NCI-H226 (cell line): Measurements from ENCODE around the gene ARHGDIB.

Experiments used
- DNase-seq: peaks from one replicate; pipeline ENCODE4 v3.0.0-alpha.2; 2015

ARHGDIB gene

DNA sequence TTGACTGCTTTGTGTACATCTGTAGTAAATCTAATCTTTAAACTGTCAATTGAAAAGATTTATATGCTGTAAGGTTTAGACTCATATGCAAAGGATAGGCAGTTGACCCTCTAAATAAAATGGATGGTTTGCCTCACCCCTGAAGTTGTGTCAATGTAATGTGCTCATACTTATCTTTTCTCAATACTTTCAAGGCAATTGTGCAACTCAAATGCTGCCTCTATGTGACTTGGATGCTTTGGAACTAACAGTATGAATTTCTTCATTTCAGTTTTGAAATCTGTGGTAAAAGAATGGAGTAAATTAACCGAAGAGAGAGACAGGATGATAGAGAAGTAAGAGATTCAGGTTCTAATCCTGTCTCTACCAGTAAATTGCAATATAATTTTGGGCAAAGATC lies 21.2 kb upstream of the ARHGDIB start:
- no peak for DNase-seq

DNA sequence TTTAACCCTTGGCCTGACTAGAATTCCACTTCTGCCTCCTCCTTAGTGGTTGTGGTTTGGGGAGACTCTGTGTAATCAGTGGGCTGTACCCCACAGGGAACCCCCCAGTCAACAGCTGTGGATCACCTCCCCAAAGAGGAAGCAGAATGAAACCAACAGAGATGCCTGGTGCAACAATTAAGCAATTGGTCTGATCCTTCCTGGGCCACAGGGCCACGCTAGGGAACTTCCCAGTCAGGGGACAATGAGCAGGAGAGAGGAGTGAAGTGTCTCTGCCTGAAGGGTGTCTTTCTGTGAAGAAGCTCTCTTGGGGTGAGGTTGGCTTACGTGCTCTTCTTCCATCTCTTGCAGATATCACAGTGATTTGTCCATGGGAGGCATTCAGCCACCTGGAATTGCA lies 19.6 kb upstream of the ARHGDIB start:
- no peak for DNase-seq

DNA sequence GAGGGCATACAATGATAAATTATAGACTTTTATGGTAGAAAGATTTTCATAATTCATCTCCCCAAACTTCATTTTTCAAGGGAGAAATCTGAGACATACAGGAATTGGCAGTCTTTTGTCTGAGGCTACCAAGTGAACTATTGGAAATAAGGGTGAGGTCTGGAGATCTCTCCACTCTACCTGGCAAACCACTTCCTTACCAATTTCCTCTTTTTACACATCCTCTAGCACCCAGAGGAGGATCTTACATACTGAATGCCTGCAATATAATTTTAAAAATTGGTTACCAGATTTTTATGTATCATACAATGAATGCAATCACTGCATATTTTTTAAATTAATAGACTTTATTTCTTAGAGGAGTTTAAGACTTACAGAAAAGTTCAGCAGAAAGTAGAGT lies 18.1 kb upstream of the ARHGDIB start:
- DNase-seq = no peak

DNA sequence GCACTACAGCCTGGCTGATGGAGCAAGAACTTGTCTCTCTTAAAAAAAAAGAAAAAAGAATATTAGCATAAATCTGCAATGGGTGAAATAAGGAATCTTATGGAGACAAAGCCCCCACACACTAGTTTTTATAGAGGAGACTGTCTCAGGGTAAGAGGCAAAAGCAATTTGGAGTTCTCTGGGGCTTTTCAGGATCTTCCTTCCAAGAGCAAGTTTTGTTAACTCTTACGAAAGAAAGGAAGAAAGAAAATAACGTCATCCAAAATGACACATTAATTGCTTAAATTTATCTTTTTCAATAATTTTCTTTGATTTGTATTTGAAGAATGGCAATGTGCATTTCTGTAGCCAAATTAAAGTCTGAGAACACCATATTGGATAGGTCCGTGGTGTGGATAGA lies 15.3 kb upstream of the ARHGDIB start:
- no peak for DNase-seq

DNA sequence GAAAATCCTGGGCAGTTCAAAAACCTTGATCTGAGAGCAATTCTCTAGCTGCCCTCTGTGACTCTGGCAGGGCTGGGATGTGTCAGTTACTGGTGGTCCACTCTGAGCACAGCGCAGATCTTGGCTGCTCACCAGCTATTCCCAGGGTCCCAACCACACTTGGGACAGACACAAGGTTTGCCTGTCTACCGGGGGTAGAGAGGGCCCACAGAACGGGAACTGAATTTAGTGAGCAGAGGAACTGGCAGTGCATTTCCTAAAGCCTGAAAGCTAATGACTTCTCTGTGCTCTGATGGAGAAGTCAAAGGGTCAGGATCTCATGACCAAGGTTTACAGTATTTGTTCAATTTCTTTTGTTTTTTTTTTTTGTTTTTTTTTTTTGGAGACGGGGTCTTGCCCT lies 14.1 kb upstream of the ARHGDIB start:
- no peak for DNase-seq

DNA sequence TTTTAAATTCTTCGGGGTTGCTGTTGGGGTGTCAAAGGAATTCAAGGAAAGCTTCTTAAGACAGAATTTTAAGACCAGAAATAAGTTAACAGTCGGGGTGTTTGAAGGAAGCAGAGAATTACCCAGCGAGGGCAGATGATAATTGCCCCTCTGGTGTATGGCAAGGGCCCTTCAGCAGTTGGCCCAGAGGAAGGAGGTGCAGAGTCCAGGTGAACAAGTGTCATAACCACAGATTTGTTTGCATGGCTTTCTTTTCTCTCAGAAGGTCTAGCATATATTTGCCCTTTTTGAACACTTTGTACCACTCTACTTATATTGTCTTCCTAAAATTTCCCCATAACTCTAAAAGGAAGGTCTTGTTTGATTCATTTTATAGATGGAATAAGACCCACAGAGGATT lies 13.2 kb upstream of the ARHGDIB start:
- no peak for DNase-seq

DNA sequence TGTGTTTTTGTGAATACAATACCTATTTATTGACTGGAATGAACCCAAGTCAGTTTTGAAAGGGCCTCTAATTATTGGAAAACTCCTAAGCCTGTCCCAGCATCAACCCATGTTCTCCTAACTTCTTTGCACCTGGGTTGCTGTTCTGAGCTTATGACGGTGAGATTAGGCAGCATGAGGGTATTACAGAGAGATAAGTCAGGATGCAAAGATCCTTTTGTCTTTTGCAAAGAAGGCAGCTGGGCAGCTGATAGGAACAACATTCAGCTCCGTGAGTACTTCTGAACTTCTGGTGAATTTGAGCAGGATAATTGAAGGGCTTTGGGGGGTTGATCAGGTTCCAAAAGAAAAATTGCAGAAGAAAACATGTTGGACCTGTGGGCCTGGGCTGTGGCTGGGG lies 11.4 kb upstream of the ARHGDIB start, which contains the start of gene PDE6H:
PDE6H (plus strand) TSS at position 227 of the 400 bp plus-strand sequence. CDS start 4,971 bp downstream, outside the sequence.
- DNase-seq = no peak

DNA sequence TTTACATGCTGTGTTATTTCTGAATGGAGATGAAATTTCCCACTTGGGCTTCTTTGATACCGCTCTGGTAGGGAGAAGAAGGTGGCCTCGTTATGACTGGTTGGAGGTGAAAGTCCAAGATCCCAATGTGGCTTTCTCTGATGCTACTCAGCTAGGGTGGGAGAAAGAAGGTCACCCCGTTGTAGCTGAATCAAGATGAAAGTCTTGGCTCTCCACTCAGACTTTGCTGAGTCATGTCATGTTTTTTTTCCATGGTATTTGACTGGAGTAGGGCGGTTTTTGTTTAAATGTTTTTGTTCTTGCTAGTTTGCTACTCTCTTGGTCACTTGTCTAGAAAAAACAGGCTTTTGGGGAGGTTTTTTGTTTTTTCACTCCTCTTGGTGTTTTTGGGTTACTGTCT lies 9.1 kb upstream of the ARHGDIB start:
- no peak for DNase-seq

DNA sequence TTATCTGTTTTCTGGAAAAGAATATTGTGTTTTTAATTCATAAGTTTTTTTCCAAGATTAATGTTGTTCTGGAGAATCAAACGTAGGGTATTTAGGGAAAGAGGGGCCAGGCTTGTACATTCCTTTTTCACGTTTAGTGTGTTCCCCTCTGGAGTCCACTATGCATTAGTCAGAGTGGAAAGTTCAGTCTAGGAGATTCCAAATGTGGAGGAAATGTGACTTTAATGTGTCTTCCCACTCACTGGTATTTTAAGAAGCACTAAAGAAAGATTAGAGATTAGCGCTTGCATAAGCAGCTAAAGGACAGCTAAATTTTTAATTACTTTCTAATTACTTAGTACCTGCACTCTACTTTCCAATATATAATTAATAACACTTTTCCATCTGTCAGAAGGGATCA lies 7.1 kb upstream of the ARHGDIB start:
- no peak for DNase-seq

DNA sequence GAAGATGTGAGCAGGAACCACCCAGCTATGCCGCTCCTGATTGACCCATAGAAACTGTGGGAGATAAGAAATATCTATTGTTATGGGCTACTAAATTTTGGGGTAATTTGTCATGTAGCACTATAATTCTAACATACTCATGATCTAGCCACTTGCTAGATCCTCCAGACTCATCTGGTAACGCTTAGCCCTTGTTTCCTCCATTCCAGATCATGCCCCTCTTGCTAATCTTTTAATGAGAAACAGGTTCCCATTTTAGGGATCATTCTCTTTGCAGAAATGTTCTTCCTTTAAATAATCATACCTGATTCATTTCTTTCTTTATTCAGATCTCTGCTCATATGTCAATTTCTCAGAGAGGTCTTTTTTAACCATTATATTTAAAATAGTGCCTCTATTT lies 3.8 kb upstream of the ARHGDIB start:
- no peak for DNase-seq

DNA sequence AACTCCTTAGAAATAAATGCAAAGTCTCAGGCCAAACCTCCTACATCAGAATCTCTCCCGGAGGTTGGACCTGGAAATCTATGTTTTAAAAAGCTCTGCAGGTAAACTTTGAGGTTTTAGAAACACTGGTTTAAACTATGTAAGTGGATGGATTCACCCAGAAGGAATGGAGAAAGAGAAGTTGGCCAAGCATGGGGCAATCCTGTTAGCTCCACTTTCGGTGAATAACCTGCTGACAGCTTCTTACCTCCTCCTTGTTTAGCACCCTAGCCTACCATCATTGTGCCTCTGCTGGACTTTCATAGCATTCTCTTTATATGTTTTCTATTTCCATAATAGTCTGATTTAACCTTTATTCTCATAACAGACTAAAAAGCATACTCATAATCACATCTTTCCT lies 3.0 kb upstream of the ARHGDIB start:
- DNase-seq = no peak

DNA sequence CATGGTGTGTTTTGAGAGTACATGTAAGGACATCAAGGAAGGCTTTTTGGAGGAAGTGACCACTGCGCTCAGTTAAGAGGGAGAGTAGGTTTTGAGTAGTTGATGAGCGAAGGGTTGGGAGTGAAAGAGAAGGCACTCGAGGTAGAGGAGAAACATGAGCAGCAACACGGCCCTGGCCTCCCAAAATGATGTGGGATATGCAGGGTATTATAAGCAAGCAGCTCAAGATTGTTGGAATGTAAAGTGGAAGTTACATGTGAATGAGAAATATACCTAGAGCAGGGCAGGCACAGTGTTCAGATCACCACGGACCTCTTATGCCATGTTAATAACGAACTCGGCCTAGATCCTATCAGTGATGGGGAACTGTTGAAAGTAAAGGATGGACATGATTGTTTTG lies 2.1 kb upstream of the ARHGDIB start:
- DNase-seq = no peak

DNA sequence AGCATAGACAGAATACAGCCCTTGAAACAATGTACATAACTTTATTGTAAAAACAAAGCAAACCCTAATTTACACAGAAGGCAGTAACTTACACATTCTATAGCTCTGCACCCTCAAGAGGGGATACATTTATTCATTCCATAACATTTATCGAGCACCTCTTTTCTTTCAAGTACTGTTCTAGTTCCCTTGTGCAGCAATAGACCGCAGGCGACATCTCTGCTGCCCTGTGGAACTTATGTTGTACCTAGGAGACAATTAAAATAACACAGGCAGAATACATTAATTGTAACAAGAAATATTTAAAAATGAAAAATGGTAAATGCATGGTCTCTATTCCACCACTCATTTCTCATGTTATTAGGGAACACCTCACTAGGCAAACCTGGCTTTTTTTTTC lies 1.4 kb upstream of the ARHGDIB start:
- DNase-seq = no peak

DNA sequence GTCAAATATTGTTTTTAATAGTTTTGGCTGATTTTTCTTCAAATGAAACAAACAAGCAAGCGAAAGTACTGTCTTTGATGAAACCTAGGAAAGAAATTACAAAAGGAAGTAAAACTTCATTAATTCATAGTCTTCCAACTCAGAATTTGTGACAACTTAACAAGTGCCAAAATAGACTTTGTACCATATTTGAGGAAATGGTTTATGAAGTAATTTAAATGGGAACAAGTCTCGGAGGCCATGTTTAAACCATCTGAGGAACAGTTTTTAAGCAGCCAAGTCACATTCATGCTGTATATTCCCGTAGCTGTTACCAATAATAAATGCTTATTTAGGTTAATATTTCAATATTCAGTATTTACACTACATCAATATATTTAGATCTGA lies 745 bp upstream of the ARHGDIB start:
- no peak for DNase-seq

DNA sequence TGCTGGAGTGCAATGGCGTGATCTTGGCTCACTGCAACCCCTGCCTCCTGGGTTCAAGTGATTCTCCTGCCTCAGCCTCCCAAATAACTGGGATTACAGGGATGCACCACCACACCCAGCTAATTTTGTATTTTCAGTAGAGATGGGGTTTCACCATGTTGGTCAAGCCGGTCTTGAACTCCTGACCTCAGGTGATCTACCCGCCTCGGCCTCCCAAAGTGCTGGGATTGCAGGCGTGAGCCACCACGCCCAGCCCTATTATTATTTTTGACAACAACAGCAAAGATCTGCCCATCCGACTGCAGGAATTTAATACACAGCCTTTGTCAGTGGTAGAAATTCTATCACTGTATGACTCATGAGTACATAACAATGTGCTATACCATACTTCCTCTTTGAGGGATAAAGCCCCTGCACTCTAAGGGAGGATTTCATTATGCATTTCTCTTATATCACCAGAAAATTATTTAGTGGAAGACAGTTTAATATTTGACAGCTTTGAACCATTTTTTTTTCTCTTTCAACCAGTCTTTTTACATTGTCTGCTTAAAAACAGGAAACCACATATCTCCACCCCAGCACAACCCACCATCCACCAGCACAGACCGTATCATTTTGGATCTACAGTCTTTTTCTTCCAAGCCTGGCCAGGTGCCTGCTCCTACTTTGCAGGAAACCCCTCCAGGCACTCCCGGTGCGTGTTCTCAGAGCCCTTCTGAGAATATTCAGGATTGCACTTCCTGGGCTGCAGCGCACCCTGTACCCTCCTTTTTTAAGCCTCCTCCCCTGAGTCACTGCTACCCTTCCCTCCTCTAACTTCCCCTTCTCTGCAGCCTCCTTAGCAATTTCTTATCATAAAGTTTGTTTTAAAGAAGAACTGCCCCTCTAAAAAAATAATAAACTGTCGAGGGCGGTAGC lies 594 bp downstream of the ARHGDIB start:
- peak; percentile 93 for DNase-seq

DNA sequence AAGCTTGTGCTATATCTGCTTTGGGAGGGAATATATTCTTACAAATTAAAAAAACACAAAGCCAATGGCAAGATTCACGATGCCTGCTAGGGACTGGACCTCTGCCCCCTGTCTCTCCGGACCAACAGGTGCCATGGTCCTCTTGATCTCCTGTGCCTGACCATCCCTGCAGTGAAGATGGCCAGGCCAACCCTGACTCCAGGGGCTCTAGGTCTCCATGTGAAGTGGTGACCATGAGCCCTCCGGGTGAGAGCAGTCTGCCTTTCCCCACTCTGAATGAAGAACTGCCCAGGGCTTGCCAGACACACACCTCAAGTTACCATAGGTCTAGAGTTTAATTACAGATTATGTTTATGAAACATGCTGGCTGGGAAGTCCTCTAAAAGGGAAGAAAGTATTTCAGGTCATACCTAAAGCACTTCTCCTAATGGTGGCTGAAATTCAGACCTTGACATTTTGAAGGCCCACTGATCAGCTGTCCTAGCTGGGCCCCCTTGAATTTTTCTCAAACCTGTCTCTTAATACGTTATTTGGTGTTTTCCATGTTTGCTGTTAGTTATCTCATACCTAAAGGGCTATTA lies 1.4 kb downstream of the ARHGDIB start:
- no peak for DNase-seq

DNA sequence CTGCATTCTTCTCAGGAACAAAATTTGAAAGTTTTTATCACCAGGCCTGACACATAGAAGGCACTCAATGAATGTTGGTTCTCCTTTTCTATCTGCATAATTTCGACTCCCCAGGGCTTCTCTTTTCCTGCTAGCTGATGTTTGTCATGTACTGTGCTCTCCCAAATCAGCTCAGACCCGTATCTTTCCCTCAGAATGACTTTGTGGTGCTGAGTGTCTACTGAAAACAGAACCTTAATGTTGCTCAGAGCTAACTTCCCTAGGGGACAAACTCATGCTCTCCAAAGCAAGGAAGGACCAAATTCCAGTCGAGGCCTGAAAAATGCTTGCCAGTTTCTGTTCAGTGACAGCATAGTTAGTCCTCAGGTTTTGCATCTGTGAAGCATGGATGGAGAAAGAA lies 1.9 kb downstream of the ARHGDIB start:
- no peak for DNase-seq

DNA sequence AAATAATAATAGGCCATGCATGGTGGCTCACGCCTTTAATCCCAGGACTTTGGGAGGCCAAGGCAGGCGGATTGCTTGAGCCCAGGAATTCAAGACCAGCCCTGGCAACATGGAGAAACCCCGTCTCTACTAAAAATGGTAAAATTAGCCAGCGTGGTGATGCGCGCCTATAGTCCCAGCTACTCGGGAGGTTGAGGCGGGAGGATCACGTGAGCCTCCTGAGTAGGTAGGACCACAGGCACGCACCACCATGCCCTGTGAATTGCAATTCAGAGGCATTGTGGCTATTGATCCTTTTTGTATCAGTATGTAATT lies 2.3 kb downstream of the ARHGDIB start:
- no peak for DNase-seq

DNA sequence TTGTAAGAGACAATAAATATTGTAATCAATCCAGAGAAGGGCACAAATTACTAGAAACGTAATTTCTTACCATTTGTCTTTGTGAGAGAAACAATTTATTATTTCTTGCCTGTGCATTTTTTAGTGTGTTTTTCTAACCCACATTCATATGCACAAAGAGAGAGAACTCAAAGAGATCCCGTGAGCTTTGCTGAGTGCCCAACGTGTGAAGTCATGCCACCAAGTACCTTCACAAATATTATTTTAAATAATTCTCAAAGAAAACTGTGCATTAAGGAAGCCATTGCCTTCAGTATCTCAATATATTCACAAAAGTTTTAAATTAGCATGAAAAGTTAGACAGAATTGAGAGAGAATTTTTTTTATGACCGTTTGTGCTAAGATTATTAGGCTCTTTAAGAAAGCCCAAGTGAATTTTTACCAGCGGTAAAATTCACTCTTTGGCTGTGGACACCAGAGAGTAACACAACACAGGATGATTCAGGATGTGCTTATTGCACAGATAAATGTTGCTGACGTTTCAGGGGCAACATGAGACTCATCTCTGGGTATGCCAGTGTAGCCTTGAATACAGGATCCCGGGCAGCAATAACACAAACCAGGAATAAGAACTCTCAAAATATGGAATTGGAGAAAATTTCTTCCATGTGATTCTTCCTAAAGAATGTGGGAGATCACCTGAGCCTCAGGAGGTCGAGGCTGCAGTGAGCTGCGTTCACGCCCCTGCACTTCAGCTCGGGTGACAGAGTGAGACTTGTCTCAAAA lies 2.9 kb downstream of the ARHGDIB start:
- DNase-seq = no peak

DNA sequence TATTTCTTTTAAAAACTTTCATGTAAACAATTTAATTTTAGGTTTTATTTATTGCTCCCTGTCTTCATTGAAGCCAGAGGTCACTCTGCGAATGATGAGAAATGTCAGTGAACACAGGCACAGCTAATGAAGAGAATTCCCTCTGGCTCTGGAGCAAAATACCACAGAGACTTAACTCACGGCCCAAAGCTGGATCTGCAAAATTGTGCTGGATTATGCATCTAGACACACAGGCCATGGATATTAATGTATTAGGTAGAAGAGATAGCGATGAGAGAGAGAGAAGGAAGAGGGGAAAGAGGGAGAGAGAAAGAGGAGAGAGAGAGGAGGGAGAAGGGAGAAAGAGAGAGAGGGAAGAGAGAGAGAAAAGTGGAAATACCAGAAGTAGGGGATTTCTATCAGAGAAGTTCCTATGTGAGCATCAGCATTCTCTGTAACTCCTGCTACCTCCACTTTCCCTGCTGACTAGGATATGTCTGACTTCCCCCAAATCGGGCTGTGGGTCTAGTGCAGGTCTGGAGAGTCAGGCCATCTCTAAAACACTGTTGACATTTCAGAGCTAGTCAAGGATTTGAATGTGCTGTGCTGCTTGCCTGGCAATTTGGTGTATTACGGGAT lies 3.7 kb downstream of the ARHGDIB start:
- no peak for DNase-seq

DNA sequence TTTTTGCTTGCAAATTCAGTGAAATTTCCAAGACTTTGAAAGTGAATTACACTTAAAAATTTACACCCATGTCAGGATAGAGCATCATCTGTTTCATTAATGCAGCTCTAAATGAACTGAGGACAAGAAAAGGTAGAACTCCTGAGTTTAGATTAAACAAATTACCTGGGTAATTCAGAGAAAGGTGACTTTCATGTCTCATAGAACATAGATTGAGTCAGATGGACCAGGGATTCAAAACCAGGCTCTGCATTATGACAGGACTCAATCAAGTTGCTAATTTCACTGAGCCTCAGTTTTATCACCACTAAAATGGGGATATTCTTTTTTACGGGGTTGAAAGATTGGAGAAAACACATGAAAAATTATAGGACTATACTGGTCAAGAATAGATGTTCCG lies 4.5 kb downstream of the ARHGDIB start:
- no peak for DNase-seq

DNA sequence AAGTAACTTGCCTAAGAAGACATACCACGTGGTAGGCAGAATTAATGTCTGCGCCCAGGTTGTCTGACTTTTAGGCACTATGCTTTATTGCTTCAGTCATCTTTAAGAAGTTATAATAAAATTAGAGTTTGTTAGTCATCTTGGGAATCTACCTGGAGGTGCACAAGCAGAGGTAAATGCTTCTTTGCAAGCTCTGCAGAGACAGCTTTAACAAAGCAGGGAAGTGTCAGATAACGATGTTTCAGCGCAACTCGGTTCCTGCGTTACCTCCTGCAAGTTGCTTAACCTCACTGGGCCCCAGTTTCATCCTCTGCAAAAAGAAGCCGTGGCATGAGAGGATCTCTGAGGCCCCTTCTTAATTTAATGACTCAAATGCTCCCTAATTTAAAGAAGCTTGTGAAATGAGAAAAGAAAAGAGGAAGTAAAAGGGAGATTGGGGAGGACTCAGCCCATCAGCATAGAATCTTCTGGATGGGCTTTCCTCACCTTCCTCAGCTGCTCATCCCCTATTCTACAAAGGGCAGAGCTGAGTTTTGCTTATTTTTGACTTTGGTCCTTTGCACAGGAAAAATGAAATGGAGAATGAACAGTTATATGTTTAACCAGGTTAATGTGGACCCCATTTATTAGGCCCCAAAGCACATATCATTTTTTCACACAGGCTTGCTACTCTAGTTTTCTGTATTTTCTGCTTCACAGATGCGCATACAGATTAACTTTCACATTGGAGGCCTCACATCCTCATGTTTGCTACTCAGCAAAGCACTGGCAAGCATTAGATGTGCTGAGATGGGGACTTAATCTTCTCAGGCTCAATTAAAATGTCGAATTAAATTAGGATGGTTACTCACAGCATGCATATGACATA lies 5.1 kb downstream of the ARHGDIB start:
- DNase-seq = no peak

DNA sequence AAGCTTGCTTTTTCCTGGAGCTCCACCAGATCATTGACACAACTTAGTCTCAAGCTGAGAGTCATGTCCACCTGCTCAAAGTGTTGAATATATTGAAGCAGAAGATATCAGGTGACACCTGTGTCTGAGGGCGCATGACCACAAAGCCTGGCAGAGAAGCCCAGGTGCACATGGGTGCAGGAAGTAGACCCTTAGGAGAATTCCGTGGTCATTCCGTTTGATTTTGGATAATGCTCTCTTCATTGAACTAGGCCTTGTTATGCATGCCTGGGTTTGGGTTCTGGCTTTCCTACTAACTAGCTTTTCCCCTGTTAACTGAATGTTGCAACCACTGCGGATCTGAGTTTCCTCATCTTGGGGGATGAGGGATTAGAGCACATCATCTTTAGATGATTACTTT lies 7.1 kb downstream of the ARHGDIB start:
- DNase-seq = no peak
